MM.1S (cell line): Measurements from ENCODE around the gene CDKN2B-AS1.
"Not testable (repeated sequence)": the region's sequence is repeated elsewhere in the genome, so short reads cannot be mapped to it uniquely, and the experiment has no call there.

Experiments used
- DNase-seq: peaks from one replicate; pipeline ENCODE4 v3.0.0-alpha.2; 2015
- H2AFZ ChIP-seq: fragments of 300-600 bp; sonication (generic); 2 replicates; pipeline ENCODE4 v1.6.0; 2016; ENCODE audit warnings: antibody characterized with exemption, low read length
- H3F3A ChIP-seq: fragments of 300-600 bp; sonication (generic); 2 replicates; pipeline ENCODE4 v1.6.1; 2016; ENCODE audit warnings: mild to moderate bottlenecking, antibody characterized with exemption, low read length, moderate library complexity, mixed read lengths; ENCODE audit not compliant: insufficient read depth
- H3K27ac ChIP-seq: fragments of 300-600 bp; sonication (generic); 2 replicates; pipeline ENCODE4 v1.5.1; 2016; ENCODE audit warnings: mild to moderate bottlenecking, low read length
- H3K27me3 ChIP-seq: fragments of 300-600 bp; sonication (generic); replicated peaks from 2 replicates; pipeline ENCODE4 v1.6.0; 2016; ENCODE audit warnings: low read length; ENCODE audit not compliant: insufficient read depth
- H3K36me3 ChIP-seq: fragments of 300-600 bp; sonication (generic); replicated peaks from 2 replicates; pipeline ENCODE4 v1.6.1; 2016; ENCODE audit warnings: mild to moderate bottlenecking, low read length, mixed read lengths; ENCODE audit not compliant: insufficient read depth
- H3K4me1 ChIP-seq: fragments of 300-600 bp; sonication (generic); 2 replicates; pipeline ENCODE4 v1.6.1; 2016; ENCODE audit warnings: low read length, mixed read lengths
- H3K4me2 ChIP-seq: fragments of 300-600 bp; sonication (generic); 2 replicates; pipeline ENCODE4 v1.6.0; 2016; ENCODE audit warnings: low read depth, low read length
- H3K4me3 ChIP-seq: fragments of 300-600 bp; sonication (generic); 2 replicates; pipeline ENCODE4 v1.5.1; 2016; ENCODE audit warnings: low read length, mixed read lengths
- H3K79me2 ChIP-seq: fragments of 300-600 bp; sonication (generic); 2 replicates; pipeline ENCODE4 v1.6.1; 2016; ENCODE audit warnings: mixed run types, low read length, mixed read lengths
- H3K9ac ChIP-seq: fragments of 300-600 bp; sonication (generic); 2 replicates; pipeline ENCODE4 v1.6.1; 2016; ENCODE audit warnings: low read length, mixed read lengths
- H3K9me2 ChIP-seq: fragments of 300-600 bp; sonication (generic); replicated peaks from 2 replicates; pipeline ENCODE4 v1.6.1; 2016; ENCODE audit warnings: mild to moderate bottlenecking, low read length, mixed read lengths; ENCODE audit not compliant: insufficient read depth
- H3K9me3 ChIP-seq: fragments of 300-600 bp; sonication (generic); replicated peaks from 2 replicates; pipeline ENCODE4 v1.6.1; 2016; ENCODE audit warnings: mild to moderate bottlenecking, low read length, mixed read lengths; ENCODE audit not compliant: insufficient read depth
- H4K20me1 ChIP-seq: fragments of 300-600 bp; sonication (generic); 2 replicates; pipeline ENCODE4 v1.6.1; 2016; ENCODE audit warnings: mild to moderate bottlenecking, low read length, moderate library complexity, mixed read lengths; ENCODE audit not compliant: insufficient read depth
- EZH2 ChIP-seq: fragments of 300-600 bp; sonication (generic); optimal IDR thresholded peaks from 2 replicates; pipeline ENCODE3; 2017; ENCODE audit warnings: low read depth, mild to moderate bottlenecking, antibody characterized with exemption, low read length, mixed read lengths
- EZH2phosphoT487 ChIP-seq: fragments of 300-600 bp; sonication (generic); IDR thresholded peaks from 2 replicates; pipeline ENCODE4 v1.6.1; 2018; ENCODE audit warnings: antibody characterized with exemption, low read length
- TF ChIP-seq, protein P1 (sequence below): fragments of 300-600 bp; sonication (generic); IDR thresholded peaks from 2 replicates; pipeline ENCODE4 v1.5.1; 2016; ENCODE audit warnings: antibody characterized with exemption, low read length, mixed read lengths

The CDKN2B-AS1 gene

DNA sequence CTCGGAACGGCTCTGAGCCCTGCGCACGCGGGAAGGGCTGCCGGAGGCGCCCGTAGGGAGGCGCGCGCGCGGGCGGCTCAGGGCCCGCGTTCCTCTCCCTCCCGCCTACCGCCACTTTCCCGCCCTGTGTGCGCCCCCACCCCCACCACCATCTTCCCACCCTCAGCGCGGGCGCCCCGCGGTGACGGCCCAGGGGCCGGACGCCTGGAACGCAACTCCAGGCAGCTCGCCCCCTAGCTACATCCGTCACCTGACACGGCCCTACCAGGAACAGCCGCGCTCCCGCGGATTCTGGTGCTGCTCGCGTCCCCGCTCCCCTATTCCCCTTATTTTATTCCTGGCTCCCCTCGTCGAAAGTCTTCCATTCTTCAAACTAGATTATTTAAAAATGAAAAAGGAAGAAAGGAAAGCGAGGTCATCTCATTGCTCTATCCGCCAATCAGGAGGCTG lies at the start of gene CDKN2B-AS1:
Gene CDKN2B-AS1 (plus strand): TSS at position 236 of the 450 bp plus-strand sequence.
- no peak for TF ChIP-seq EZH2
- TF ChIP-seq EZH2phosphoT487: no peak
- Histone ChIP-seq H3F3A (no peaks in the 10 kb centered on the region), H3K9me3 (no peaks in the 10 kb centered on the region), H3K27me3 (no peaks in the 10 kb centered on the region), H3K36me3 (no peaks in the 10 kb centered on the region), H3K27ac (peak within 1 kb of the TSS; percentile 16; the same call in 1 of the 2 replicates), H3K4me3 (no peak within 1 kb of the TSS), H4K20me1 (no peaks in the 10 kb centered on the region), H3K9ac (no peak within 1 kb of the TSS), H3K9me2 (no peaks in the 10 kb centered on the region), H3K4me1 (no peaks in the 10 kb centered on the region), H3K4me2 (no peak within 1 kb of the TSS), H2AFZ (no peak within 1 kb of the TSS), H3K79me2 (no peaks in the 10 kb centered on the region)
- no peak for DNase-seq

DNA sequence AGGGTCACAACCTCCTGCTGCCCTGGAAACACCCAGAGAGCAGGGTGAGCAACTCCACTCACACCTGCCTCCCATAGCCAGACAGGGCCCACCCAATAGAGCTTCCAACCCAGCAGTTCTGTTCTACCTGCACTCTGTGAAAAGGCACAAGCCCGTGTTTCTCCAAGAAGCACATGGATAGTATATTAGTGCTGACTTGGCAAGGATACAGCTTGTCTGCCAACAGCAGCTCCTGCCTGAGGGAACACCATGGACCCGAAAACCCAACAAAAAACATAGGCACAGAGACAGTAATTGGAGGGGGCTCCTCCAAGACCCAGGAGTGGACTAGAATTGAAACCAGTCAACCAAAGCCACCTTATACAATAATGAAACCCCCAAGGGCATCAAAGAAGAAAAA lies 49.0 kb upstream of the CDKN2B-AS1 start:
- no peaks in the 10 kb centered on the region for H3K79me2 ChIP-seq
- H3K9me3 ChIP-seq: no peaks in the 10 kb centered on the region
- no peak overlapping the region for H3K9ac ChIP-seq
- no peak overlapping the region for H3K27ac ChIP-seq
- no peaks in the 10 kb centered on the region for H3F3A ChIP-seq
- H3K4me1 ChIP-seq: no peaks in the 10 kb centered on the region
- no peaks in the 10 kb centered on the region for H3K36me3 ChIP-seq
- H3K9me2 ChIP-seq: no peaks in the 10 kb centered on the region
- TF ChIP-seq EZH2phosphoT487 (no peak), EZH2 (no peak)
- TF ChIP-seq, protein P1, sequence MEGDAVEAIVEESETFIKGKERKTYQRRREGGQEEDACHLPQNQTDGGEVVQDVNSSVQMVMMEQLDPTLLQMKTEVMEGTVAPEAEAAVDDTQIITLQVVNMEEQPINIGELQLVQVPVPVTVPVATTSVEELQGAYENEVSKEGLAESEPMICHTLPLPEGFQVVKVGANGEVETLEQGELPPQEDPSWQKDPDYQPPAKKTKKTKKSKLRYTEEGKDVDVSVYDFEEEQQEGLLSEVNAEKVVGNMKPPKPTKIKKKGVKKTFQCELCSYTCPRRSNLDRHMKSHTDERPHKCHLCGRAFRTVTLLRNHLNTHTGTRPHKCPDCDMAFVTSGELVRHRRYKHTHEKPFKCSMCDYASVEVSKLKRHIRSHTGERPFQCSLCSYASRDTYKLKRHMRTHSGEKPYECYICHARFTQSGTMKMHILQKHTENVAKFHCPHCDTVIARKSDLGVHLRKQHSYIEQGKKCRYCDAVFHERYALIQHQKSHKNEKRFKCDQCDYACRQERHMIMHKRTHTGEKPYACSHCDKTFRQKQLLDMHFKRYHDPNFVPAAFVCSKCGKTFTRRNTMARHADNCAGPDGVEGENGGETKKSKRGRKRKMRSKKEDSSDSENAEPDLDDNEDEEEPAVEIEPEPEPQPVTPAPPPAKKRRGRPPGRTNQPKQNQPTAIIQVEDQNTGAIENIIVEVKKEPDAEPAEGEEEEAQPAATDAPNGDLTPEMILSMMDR: no peak
- no peak for DNase-seq
- no peak overlapping the region for H3K4me3 ChIP-seq
- no peaks in the 10 kb centered on the region for H3K27me3 ChIP-seq
- H2AFZ ChIP-seq: no peak overlapping the region
- H4K20me1 ChIP-seq: no peaks in the 10 kb centered on the region
- H3K4me2 ChIP-seq: no peak overlapping the region

DNA sequence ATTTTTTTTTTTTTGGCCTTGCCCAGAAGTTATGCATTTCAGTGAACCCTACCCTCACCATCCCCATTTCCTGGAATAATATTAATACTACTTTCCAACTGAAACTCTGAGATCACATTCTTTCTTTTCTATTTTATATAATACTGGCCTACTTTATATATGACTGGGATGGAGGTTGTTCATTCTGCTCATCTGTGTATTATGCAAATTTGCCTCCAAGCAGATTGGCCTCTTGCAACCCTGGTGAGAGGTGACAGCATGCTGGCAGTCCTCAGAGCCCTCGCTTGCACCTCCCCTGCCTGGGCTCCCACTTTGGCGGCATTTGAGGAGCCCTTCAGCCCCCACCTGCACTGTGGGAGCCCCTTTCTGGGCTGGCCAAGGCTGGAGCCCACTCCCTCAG lies 35.8 kb upstream of the CDKN2B-AS1 start:
- Histone ChIP-seq H3K4me3 (no peak overlapping the region), H3K4me2 (no peak overlapping the region), H4K20me1 (no peaks in the 10 kb centered on the region), H3K9ac (no peak overlapping the region), H2AFZ (no peak overlapping the region), H3K9me3 (no peaks in the 10 kb centered on the region), H3K9me2 (no peaks in the 10 kb centered on the region), H3F3A (no peaks in the 10 kb centered on the region), H3K27ac (no peak overlapping the region), H3K27me3 (no peaks in the 10 kb centered on the region), H3K79me2 (no peaks in the 10 kb centered on the region), H3K4me1 (no peaks in the 10 kb centered on the region), H3K36me3 (no peaks in the 10 kb centered on the region)
- no peak for DNase-seq
- no peak for TF ChIP-seq EZH2
- no peak for TF ChIP-seq EZH2phosphoT487
- TF ChIP-seq, protein P1: no peak

DNA sequence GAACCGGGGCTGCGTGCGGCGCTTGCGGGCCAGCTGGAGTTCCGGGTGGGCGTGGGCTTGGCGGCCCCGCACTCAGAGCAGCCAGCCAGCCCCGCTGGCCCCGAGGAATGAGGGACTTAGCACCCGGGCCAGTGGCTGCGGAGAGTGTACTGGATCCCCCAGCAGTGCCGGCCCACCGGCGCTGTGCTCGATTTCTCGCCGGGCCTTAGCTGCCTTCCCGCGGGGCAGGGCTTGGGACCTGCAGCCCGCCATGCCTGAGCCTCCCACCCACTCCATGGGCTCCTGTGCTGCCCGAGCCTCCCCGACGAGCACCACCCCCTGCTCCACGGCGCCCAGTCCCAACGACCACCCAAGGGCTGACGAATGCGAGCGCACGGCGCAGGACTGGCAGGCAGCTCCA lies 35.3 kb upstream of the CDKN2B-AS1 start:
- H3F3A ChIP-seq, H3K9ac ChIP-seq, H3K27me3 ChIP-seq, H3K79me2 ChIP-seq, H3K4me3 ChIP-seq, H3K4me2 ChIP-seq, H3K9me3 ChIP-seq, DNase-seq, H3K36me3 ChIP-seq, H3K27ac ChIP-seq, H2AFZ ChIP-seq, H3K9me2 ChIP-seq, H4K20me1 ChIP-seq, H3K4me1 ChIP-seq: not testable (repeated sequence)
